Pancreas (tissue), 10 donors: Measurements from ENCODE around the gene CYP2B6. TPM values are rescaled to one million over a fixed set of nuclear protein-coding genes. Genes with fewer than 3 reads are reported as not detected.
"Not testable (repeated sequence)": the region's sequence is repeated elsewhere in the genome, so short reads cannot be mapped to it uniquely, and the experiment has no call there.

Experiments used
- ATAC-seq, 4 donors: fragments of 200-7000 bp; cut with Tn5 transposase; one replicate each; pipeline versions ENCODE4 v1.8.0 to v1.9.1; 2020; ENCODE audit warnings: mild to moderate bottlenecking in 4 of 4, moderate library complexity in 4 of 4
- DNase-seq, 6 donors: peaks; one replicate each; pipeline ENCODE4 v3.0.0-alpha.2; 2020
- FAIRE-seq: peaks from 2 replicates; lab custom pipeline; 2012; peaks lifted over from hg19 to GRCh38; lab: Jason Lieb, UNC
- H3K27ac ChIP-seq, 4 donors: fragments of 200-600 bp; sonication (generic); 1 replicate in 3 of 4; 2 replicates in 1 of 4; pipeline versions ENCODE4 v1.5.0 to v1.8.0; 2020
- H3K27me3 ChIP-seq, 4 donors: fragments of 200-600 bp; one replicate each; pipeline ENCODE4 v1.8.0; 2021
- H3K36me3 ChIP-seq, 3 donors: fragments of 200-600 bp; sonication (generic) in 1 of 3; one replicate each; pipeline versions ENCODE4 v1.5.0 to v1.8.0; 2020 to 2021
- H3K4me1 ChIP-seq, 3 donors: fragments of 200-600 bp; one replicate each; pipeline ENCODE4 v1.8.0; 2021
- H3K4me3 ChIP-seq, 4 donors: fragments of 200-600 bp; sonication (generic) in 2 of 4; one replicate each; pipeline versions ENCODE4 v1.5.0 to v1.8.0; 2020 to 2021
- H3K9me3 ChIP-seq, 4 donors: fragments of 200-600 bp; one replicate each; pipeline ENCODE4 v1.8.0; 2021
- CTCF ChIP-seq, 4 donors: fragments of 200-600 bp; sonication (generic) in 3 of 4; IDR thresholded peaks; one replicate each; pipeline versions ENCODE4 v1.5.0 to v1.8.0; 2021; ENCODE audit warnings: antibody characterized with exemption in 4 of 4
- WGBS, 2 donors: extraction: QIAGEN DNeasy Blood & Tissue Kit; methylation state at CpG; one replicate each; pipeline ENCODE4 v1.1.7; 2013; 5-methylcytosine and 5-hydroxymethylcytosine counted together
- intact Hi-C, 3 donors: fragments of 100-400 bp; cut with DNase I; formaldehyde crosslinking; loops; one replicate each; pipeline versions ENCODE4 v1.11.1 to v1.14.2; 2022
- polyA plus RNA-seq, 2 donors: library from polyadenylated mRNA; stranded (reverse); fragments of 200-250 nt; gene quantifications; one replicate each; pipeline ENCODE4 v1.2.3, GENCODE V29; 2013
- total RNA-seq, 6 donors: library from RNA; stranded (reverse); fragmentation: NEBNext Ultra II Directional in 4 of 6; extraction: Animal tissue kit (Norgen Biotek cat#: 25700) in 4 of 6; gene quantifications; one replicate each; pipeline versions ENCODE4 v1.2.1 to v1.2.4, GENCODE V29; 2021 to 2023
- donor health status: healthy with polysubstance abuse.
- donor health status: DM: no; HTN: no; CAD: no; lungs with moderate emphysema.
- donor health status: DM: no; HTN: no; CAD: no.
- donor health status: control.
- donor health status: control.
- donor health status: Bipolar disorder and iron deficiency.
- donor health status: DM: yes; HTN: yes; CAD: no.
- donor health status: DM: no; HTN: no; CAD: no.
- donor health status: DM: no; HTN: no; CAD: no.
- donor health status: DM: yes; HTN: yes; CAD: no.

CYP2B6 gene
- total and polyA plus RNA-seq, 8 donors = 0.08 to 0.63 (median 0.17) TPM; not detected in 4

- Histone ChIP-seq H3K27ac (no peak overlapping the region), H3K36me3 (no peaks in the 10 kb centered on the region), H3K27me3 (no peaks in the 10 kb centered on the region), H3K4me1 (no peaks in the 10 kb centered on the region), H3K9me3 (no peaks in the 10 kb centered on the region), H3K4me3 (no peak overlapping the region)
- no peak for DNase-seq
- WGBS, 2 donors = 1 to 76% methylated on average over 2 of the region's 2 CpGs
- no peak for FAIRE-seq
- no peak for TF ChIP-seq CTCF (IDR thresholded peaks at IDR 0.05)
- ATAC-seq = no peak
- intact Hi-C loops = no loop called here
These were observed 40.8 kb downstream of the CYP2B6 start for GRCh38 chr19:41031916-41032315.

GRCh38 chr19:41033324-41033723 is 42.2 kb downstream of the CYP2B6 start:
- intact Hi-C loops, H3K36me3 ChIP-seq, H3K4me1 ChIP-seq, H3K4me3 ChIP-seq, H3K9me3 ChIP-seq, H3K27ac ChIP-seq, ATAC-seq, FAIRE-seq, DNase-seq, H3K27me3 ChIP-seq: not testable (repeated sequence)
- 36 to 40% methylated on average over 7 of the region's 7 CpGs for WGBS, 2 donors

GRCh38 chr19:41039806-41040205 is 48.7 kb downstream of the CYP2B6 start:
- intact Hi-C loops = no loop called here
- no peaks in the 10 kb centered on the region for H3K9me3 ChIP-seq
- WGBS, 2 donors = 92% methylated on average over 1 of the region's 1 CpG
- no peak overlapping the region for H3K27ac ChIP-seq
- DNase-seq = no peak
- H3K4me1 ChIP-seq = no peaks in the 10 kb centered on the region
- no peak for ATAC-seq
- TF ChIP-seq CTCF (IDR thresholded peaks at IDR 0.05) = no peak
- FAIRE-seq = no peak
- no peaks in the 10 kb centered on the region for H3K36me3 ChIP-seq
- no peaks in the 10 kb centered on the region for H3K27me3 ChIP-seq
- H3K4me3 ChIP-seq = no peak overlapping the region

GRCh38 chr19:41045095-41045494 is 54.0 kb downstream of the CYP2B6 start:
- 11 to 18% methylated on average over 1 of the region's 1 CpG for WGBS, 2 donors
- H3K4me3 ChIP-seq, H3K36me3 ChIP-seq, intact Hi-C loops, H3K27ac ChIP-seq, H3K9me3 ChIP-seq, H3K4me1 ChIP-seq, FAIRE-seq, DNase-seq, H3K27me3 ChIP-seq: not testable (repeated sequence)
- ATAC-seq = peak in 2 of 4 donors; percentile 38 to 51

GRCh38 chr19:41050426-41050825 is 59.3 kb downstream of the CYP2B6 start:
- Histone ChIP-seq H3K36me3 (no peaks in the 10 kb centered on the region), H3K27ac (no peak overlapping the region), H3K27me3 (peaks cover 0 to 4% (median 0%) of the 10 kb centered on the region in 4 donors), H3K4me3 (no peak overlapping the region), H3K4me1 (no peaks in the 10 kb centered on the region), H3K9me3 (no peaks in the 10 kb centered on the region)
- 59 to 73% methylated on average over 13 of the region's 13 CpGs for WGBS, 2 donors
- no peak for TF ChIP-seq CTCF (IDR thresholded peaks at IDR 0.05)
- FAIRE-seq (no peak), ATAC-seq (no peak), DNase-seq (no peak)
- intact Hi-C loops = no loop called here

GRCh38 chr19:41052162-41052561 is 61.1 kb downstream of the CYP2B6 start:
- WGBS, 2 donors = 71 to 78% methylated on average over 7 of the region's 7 CpGs
- intact Hi-C loops, H3K4me3 ChIP-seq, FAIRE-seq, ATAC-seq, H3K27me3 ChIP-seq, H3K4me1 ChIP-seq, H3K27ac ChIP-seq, H3K9me3 ChIP-seq, H3K36me3 ChIP-seq, DNase-seq: not testable (repeated sequence)

GRCh38 chr19:41053331-41053730 is 62.2 kb downstream of the CYP2B6 start:
- H3K9me3 ChIP-seq, FAIRE-seq, H3K27ac ChIP-seq, H3K4me3 ChIP-seq, intact Hi-C loops, H3K27me3 ChIP-seq, ATAC-seq, H3K4me1 ChIP-seq, DNase-seq, H3K36me3 ChIP-seq: not testable (repeated sequence)
- WGBS, 2 donors = 44 to 47% methylated on average over 10 of the region's 10 CpGs
